Fibroblast of villous mesenchyme (primary cell): ENCODE results near the gene CDKN2AIP. TPM values are rescaled to one million over a fixed set of nuclear protein-coding genes. Genes with fewer than 3 reads are reported as not detected.
A peak's percentile ranks its signal among the peaks of the same experiment; 100 is the strongest.
"Not testable (repeated sequence)": the region's sequence is repeated elsewhere in the genome, so short reads cannot be mapped to it uniquely, and the experiment has no call there.

Experiments used
- DNase-seq: peaks from one replicate; pipeline ENCODE4 v3.0.0-alpha.2; 2010; ENCODE audit warnings: low read depth
- H3K4me3 ChIP-seq: 2 replicates; pipeline ENCODE4 v1.5.1; 2011; ENCODE audit warnings: low read depth, mild to moderate bottlenecking, low read length
- total RNA-seq: library from RNA; depleted of rRNA; stranded (reverse); fragments of >200 nt; gene quantifications from 2 replicates; pipeline ENCODE4 v1.2.3, GENCODE V29; 2012
- TF ChIP-seq, protein P1 (sequence below): IDR thresholded peaks from 2 replicates; pipeline ENCODE4 v1.5.1; 2012; ENCODE audit warnings: low read depth, mild to moderate bottlenecking, low read length; ENCODE audit not compliant: insufficient read depth

The CDKN2AIP gene
- total RNA-seq, 1 donor, result 17.3 TPM

DNA sequence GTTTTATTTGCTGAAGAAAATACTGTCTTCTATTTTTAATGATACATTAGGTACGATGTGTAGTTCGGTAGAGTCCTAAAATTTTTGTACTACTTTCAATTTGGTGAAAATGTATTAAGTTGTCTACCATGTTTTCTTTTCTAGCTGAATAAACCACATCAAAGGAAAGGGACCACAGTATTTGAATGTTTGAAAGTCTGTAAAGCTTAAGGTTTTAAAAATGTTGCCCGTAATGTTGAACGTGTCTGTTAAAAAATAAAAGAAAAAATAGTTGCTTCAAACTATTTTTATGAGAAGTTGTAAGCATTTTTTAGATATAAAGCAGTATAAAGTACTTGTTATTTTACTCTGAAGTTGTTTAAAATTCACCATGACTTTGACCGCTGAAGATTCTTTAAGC lies 3.2 kb downstream of the CDKN2AIP start:
- H3K4me3 ChIP-seq, result no peak overlapping the region
- TF ChIP-seq, protein P1, sequence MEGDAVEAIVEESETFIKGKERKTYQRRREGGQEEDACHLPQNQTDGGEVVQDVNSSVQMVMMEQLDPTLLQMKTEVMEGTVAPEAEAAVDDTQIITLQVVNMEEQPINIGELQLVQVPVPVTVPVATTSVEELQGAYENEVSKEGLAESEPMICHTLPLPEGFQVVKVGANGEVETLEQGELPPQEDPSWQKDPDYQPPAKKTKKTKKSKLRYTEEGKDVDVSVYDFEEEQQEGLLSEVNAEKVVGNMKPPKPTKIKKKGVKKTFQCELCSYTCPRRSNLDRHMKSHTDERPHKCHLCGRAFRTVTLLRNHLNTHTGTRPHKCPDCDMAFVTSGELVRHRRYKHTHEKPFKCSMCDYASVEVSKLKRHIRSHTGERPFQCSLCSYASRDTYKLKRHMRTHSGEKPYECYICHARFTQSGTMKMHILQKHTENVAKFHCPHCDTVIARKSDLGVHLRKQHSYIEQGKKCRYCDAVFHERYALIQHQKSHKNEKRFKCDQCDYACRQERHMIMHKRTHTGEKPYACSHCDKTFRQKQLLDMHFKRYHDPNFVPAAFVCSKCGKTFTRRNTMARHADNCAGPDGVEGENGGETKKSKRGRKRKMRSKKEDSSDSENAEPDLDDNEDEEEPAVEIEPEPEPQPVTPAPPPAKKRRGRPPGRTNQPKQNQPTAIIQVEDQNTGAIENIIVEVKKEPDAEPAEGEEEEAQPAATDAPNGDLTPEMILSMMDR, result no peak
- no peak for DNase-seq

DNA sequence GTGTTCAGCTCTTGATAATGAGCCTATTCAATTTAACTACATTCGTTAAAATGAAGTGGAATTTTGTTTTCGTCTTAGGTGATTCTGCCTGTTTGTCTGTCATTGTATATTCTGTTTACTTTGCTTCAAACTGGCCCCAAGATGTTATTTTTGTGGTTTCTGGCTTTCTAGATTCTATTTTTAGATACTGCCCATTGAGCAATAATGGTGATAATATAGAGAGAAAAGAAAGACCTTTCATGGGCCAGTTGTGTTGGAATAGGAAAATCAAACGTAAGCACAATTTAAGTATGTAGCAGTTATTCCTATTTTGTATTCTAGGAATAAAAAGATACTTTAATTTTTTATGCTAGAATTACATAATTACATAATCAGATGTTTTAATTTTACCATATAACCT lies 4.0 kb downstream of the CDKN2AIP start:
- DNase-seq, result peak; percentile 30
- TF ChIP-seq, protein P1, result no peak
- no peak overlapping the region for H3K4me3 ChIP-seq

DNA sequence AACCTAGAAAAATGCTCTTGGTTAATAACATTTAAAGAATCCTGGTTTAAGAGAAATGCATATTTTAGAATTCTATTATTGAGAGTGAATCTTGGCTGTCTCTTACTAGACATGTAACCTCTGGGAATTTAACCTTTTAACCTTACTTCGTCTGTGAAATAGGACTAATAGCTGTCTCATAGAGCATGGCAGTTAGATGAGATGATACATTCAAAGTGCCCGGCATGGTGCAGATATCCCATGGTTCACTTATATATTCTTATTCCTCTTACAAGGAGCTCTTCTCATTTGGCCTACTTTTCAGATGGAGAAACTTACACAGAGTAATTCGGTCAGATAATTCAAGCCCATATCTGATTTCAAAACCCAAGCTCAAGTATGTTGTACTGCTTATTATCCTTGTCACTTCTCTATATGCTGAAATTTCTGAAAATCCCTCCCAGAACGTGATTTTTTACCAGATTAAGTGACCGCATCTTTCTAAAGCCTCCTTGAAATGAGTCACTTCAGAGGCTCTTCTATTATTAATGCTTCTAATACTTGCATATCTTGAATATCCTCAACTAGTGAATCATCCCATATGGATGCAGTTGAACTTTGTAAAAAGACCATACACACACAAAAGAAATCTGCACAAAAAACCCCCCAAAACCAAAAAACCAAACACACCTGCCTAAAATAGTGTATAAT lies 4.9 kb downstream of the CDKN2AIP start:
- TF ChIP-seq, protein P1, result no peak
- peak; percentile 87 for DNase-seq
- no peak overlapping the region for H3K4me3 ChIP-seq

DNA sequence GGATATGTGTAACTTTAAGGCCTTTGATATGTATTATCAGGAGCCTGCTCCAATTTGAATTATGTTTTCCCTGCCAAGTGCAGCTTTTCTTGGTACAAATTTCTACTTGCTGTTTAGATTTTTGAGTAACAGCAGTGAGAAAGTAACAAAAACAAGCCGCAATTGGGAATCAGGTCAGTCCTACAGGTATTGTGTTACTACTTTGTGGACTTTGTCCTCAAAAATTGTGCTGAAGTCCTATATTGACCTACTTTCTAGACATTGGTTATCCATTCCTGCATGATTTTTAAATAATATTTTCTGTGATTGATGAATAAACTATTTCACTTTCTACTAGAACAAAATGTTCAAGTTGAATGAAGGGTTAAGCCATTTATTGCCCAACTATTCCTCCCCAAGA lies 5.7 kb downstream of the CDKN2AIP start:
- no peak overlapping the region for H3K4me3 ChIP-seq
- DNase-seq, result no peak
- TF ChIP-seq, protein P1, result no peak

DNA sequence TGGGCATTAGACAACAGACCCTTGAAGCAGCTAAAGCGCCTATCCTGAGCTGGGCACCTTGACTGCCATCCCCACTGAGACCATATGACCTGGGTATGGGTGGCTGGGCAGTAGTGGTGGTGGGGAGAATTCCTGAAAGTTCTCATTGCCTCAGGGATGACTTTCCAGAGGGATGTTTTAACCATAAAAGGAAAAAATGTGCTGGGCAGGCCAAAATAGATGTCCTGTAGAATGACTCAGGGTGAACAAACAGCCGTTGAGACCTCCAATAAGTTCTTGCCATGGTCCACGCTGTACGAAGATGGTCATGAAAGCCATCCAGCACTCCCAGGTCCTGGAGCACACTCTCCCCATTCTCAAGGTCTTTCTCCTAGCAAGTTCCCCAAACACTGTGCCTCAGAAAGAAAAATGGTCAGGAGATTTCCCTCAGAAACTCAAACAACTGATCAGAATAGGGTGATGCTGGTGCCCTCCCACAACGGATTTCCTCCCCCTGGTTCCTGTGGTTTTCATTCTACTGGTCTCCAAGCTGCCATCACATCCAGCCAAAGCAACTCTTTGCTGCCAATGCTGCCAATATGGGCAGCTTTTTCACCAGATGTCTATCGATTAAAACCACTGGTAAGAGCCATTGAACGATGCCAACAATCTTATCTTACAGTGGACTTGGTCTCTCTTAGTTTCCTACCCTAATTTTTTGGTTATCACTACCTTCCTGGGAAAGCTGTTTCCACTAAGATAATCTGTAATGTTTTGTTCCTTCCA lies 11.2 kb downstream of the CDKN2AIP start:
- TF ChIP-seq, protein P1, result no peak
- no peak for DNase-seq

DNA sequence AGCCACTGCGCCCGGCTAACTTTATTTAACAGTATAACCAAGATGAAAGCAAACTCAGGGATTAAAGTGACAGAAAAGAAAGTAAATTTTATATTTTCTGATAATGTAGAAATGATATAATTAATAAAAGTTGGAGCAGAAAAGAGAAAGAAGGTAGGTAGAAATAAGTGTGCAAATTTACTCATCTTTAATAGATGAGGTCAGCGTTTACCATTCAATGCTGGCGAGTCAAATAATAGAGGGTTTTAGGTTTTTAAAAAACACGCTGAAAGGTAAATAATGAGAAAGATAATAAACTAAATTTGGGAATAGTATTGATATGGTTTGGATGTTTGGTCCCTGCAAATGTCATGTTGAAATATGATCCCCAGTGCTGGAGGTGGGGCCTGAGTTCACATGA lies 13.6 kb downstream of the CDKN2AIP start:
- TF ChIP-seq, protein P1, result no peak
- DNase-seq, result no peak
- H3K4me3 ChIP-seq, result no peak overlapping the region

More for the DNA sequence above, 11.2 kb downstream of the CDKN2AIP start:
- no peak overlapping the region for H3K4me3 ChIP-seq

DNA sequence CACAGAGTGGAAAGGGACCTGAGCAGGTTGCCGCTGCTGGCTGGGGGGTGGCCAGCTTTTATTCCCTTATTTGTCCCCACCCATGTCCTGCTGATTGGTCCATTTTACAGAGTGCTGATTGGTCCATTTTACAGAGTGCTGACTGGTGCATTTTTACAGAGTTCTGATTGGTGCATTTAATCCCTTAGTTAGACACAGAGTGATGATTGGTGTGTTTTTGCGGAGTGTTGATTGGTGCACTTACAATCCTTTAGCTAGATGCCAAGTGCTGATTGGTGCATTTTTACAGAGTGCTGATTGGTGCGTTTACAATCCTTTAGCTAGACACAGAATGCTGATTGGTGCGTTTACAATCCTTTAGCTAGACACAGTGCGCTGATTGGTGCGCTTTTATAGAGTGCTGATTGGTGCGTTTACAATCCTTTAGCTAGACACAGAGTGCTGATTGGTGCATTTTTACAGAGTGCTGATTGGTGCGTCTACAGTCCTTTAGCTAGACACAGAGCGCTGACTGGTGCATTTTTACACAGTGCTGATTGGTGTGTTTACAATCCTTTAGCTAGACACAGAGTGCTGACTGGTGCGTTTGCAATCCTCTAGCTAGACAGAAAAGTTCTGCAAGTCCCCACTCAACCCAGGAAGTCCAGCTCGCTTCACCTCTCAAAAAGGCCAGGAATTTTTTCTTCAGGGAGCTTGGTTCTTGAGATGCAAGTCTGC lies 19.6 kb downstream of the CDKN2AIP start:
- DNase-seq, H3K4me3 ChIP-seq: not testable (repeated sequence)

DNA sequence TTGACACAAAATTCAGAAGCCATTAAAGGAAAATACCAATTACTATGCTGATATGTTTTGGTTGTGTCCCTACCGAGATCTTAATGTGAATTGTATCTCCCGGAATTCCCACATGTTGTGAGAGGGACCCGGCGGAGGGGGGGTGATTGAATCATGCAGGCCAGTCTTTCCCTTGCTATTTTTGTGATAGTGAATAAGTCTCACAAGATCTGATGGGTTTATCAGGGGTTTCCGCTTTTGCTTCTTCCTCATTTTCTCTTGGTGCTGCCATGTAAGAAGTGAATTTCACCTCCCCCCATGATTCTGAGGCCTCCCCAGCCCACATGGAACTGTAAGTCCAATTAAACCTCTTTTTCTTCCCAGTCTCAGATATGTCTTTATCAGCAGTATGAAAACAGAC lies 21.4 kb downstream of the CDKN2AIP start:
- DNase-seq, H3K4me3 ChIP-seq: not testable (repeated sequence)
